CMK (cell line): ENCODE data around the gene CYP4F11.
A peak's percentile ranks its signal among the peaks of the same experiment; 100 is the strongest.
"Not testable (repeated sequence)": the region's sequence is repeated elsewhere in the genome, so short reads cannot be mapped to it uniquely, and the experiment has no call there.

ENCODE experiments used
- DNase-seq: peaks from one replicate; pipeline ENCODE4 v3.0.0-alpha.2; 2010; ENCODE audit warnings: low read depth

The CYP4F11 gene

GRCh38 chr19:15934332-15935078, at the start of gene CYP4F11:
Gene CYP4F11 (minus strand): TSS chr19:15934529. CDS start chr19:15934408, 121 bp downstream.
- DNase-seq = peak; percentile 26

- DNase-seq = no peak
Observed at GRCh38 chr19:15979293-15979692, 45.0 kb upstream of the CYP4F11 start.

GRCh38 chr19:15977690-15978089, 43.4 kb upstream of the CYP4F11 start:
- no peak for DNase-seq

- DNase-seq = no peak
Observed at GRCh38 chr19:15976836-15977689, 42.7 kb upstream of the CYP4F11 start.

GRCh38 chr19:15974856-15975255, 40.5 kb upstream of the CYP4F11 start:
- DNase-seq = no peak

- DNase-seq = not testable (repeated sequence)
Observed at GRCh38 chr19:15972043-15972442, 37.7 kb upstream of the CYP4F11 start.

- no peak for DNase-seq
Observed at GRCh38 chr19:15971224-15971780, 37.0 kb upstream of the CYP4F11 start.

GRCh38 chr19:15964231-15964630, 29.9 kb upstream of the CYP4F11 start:
- DNase-seq = no peak

GRCh38 chr19:15962319-15962718, 28.0 kb upstream of the CYP4F11 start:
- DNase-seq = no peak

GRCh38 chr19:15954820-15955219, 20.5 kb upstream of the CYP4F11 start:
- no peak for DNase-seq

GRCh38 chr19:15948223-15949058, 14.1 kb upstream of the CYP4F11 start, which contains the start of gene OR10H4:
Gene OR10H4 (plus strand): TSS chr19:15949008. CDS start chr19:15949008, 0 bp downstream.
- DNase-seq = no peak

- DNase-seq = no peak
Observed at GRCh38 chr19:15945301-15945700, 11.0 kb upstream of the CYP4F11 start.

- DNase-seq = no peak
Observed at GRCh38 chr19:15944401-15944800, 10.1 kb upstream of the CYP4F11 start.

GRCh38 chr19:15937771-15938170, 3.4 kb upstream of the CYP4F11 start:
- no peak for DNase-seq

GRCh38 chr19:15936950-15937349, 2.6 kb upstream of the CYP4F11 start:
- DNase-seq = no peak

- no peak for DNase-seq
Observed at GRCh38 chr19:15936173-15936572, 1.8 kb upstream of the CYP4F11 start.

GRCh38 chr19:15935167-15935702, 906 bp upstream of the CYP4F11 start:
- no peak for DNase-seq

- DNase-seq = not testable (repeated sequence)
Observed at GRCh38 chr19:15933761-15934331, 483 bp downstream of the CYP4F11 start.

- no peak for DNase-seq
Observed at GRCh38 chr19:15928321-15928720, 6.0 kb downstream of the CYP4F11 start.

GRCh38 chr19:15926484-15926883, 7.8 kb downstream of the CYP4F11 start:
- DNase-seq = no peak

- DNase-seq = no peak
Observed at GRCh38 chr19:15923702-15924101, 10.6 kb downstream of the CYP4F11 start.
